Activated CD4-positive, alpha-beta T cell treated with anti-CD3 and anti-CD28 coated beads for 24 hours (primary cell): ENCODE results near the gene CDK2.
"Not testable (repeated sequence)": the region's sequence is repeated elsewhere in the genome, so short reads cannot be mapped to it uniquely, and the experiment has no call there.

Experiments used
- DNase-seq, 2 donors: peaks; one replicate each; pipeline ENCODE4 v3.0.0-alpha.2; 2020; ENCODE audit warnings: low read depth in 2 of 2

The CDK2 gene

GRCh38 chr12:55979069-55979468 is 12.4 kb downstream of the CDK2 start:
- no peak for DNase-seq

- DNase-seq, result not testable (repeated sequence)
Measured at GRCh38 chr12:55981882-55982281, 15.3 kb downstream of the CDK2 start.

GRCh38 chr12:55982319-55982936 is 15.8 kb downstream of the CDK2 start:
- DNase-seq, result no peak

- DNase-seq, result no peak
Measured at GRCh38 chr12:55983232-55983842, 16.7 kb downstream of the CDK2 start.

GRCh38 chr12:55984861-55985260 is 18.2 kb downstream of the CDK2 start:
- no peak for DNase-seq

GRCh38 chr12:55985341-55985740 is 18.7 kb downstream of the CDK2 start:
- DNase-seq, result no peak

- not testable (repeated sequence) for DNase-seq
Measured at GRCh38 chr12:55985976-55986375, 19.3 kb downstream of the CDK2 start.

- no peak for DNase-seq
Measured at GRCh38 chr12:55991110-55991509, 24.5 kb downstream of the CDK2 start.

- DNase-seq, result no peak
Measured at GRCh38 chr12:55993230-55993853, 26.7 kb downstream of the CDK2 start.

- no peak for DNase-seq
Measured at GRCh38 chr12:55995366-55995765, 28.7 kb downstream of the CDK2 start.

GRCh38 chr12:55996201-55996714 is 29.6 kb downstream of the CDK2 start:
- peak; percentile 38 to 51 for DNase-seq

- DNase-seq, result peak in 1 of 2 donors; percentile 39
Measured at GRCh38 chr12:55996715-55997534, 30.3 kb downstream of the CDK2 start, which contains the start of gene SUOX. SUOX (plus strand) TSS chr12:55997276; CDS start chr12:56002222, 4,946 bp downstream.

- no peak for DNase-seq
Measured at GRCh38 chr12:55997535-55997859, 30.9 kb downstream of the CDK2 start.

GRCh38 chr12:55999522-55999921 is 32.9 kb downstream of the CDK2 start:
- not testable (repeated sequence) for DNase-seq

GRCh38 chr12:55999999-56000540 is 33.4 kb downstream of the CDK2 start:
- DNase-seq, result not testable (repeated sequence)

GRCh38 chr12:56001487-56002100 is 35.0 kb downstream of the CDK2 start:
- DNase-seq, result no peak

- not testable (repeated sequence) for DNase-seq
Measured at GRCh38 chr12:56003376-56003775, 36.7 kb downstream of the CDK2 start.

GRCh38 chr12:56004211-56004610 is 37.6 kb downstream of the CDK2 start:
- DNase-seq, result no peak

- peak; percentile 59 to 64 for DNase-seq
Measured at GRCh38 chr12:56007564-56008559, 41.2 kb downstream of the CDK2 start.

GRCh38 chr12:56010111-56010570 is 43.5 kb downstream of the CDK2 start:
- no peak for DNase-seq
